Measurements from ENCODE around the gene ATP6V0E1.

DNA sequence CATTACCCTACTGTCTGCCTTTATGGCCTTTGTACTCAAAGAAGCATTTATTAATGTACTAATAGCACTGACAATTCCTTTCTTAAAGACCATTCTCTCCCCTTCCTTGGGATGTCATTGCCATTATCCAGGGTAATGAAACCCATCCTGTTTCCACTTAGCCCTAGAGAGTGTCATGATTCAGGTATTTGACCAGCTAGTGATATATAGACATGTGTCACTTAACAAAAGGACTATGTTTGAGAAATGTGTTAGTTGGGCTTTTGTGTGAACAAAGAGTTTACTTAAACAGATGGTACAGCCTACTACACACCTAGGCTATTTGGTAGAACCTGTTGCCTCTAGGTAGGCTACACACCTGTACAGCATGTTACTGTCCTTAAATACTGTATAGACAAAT lies 2.0 kb downstream of the ATP6V0E1 start:
- TF ChIP-seq POLR2A (IDR thresholded peaks at IDR 0.05): no peak
- TF ChIP-seq, protein P1, sequence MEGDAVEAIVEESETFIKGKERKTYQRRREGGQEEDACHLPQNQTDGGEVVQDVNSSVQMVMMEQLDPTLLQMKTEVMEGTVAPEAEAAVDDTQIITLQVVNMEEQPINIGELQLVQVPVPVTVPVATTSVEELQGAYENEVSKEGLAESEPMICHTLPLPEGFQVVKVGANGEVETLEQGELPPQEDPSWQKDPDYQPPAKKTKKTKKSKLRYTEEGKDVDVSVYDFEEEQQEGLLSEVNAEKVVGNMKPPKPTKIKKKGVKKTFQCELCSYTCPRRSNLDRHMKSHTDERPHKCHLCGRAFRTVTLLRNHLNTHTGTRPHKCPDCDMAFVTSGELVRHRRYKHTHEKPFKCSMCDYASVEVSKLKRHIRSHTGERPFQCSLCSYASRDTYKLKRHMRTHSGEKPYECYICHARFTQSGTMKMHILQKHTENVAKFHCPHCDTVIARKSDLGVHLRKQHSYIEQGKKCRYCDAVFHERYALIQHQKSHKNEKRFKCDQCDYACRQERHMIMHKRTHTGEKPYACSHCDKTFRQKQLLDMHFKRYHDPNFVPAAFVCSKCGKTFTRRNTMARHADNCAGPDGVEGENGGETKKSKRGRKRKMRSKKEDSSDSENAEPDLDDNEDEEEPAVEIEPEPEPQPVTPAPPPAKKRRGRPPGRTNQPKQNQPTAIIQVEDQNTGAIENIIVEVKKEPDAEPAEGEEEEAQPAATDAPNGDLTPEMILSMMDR (IDR thresholded peaks at IDR 0.05): no peak

All from Peyer's patch (tissue), 4 donors.